SK-MEL-5 (cell line): ENCODE measurements around the gene RAB40B. TPM values are rescaled to one million over a fixed set of nuclear protein-coding genes. Genes with fewer than 3 reads are reported as not detected.

Source experiments
- DNase-seq: peaks from one replicate; pipeline ENCODE4 v3.0.0-alpha.2; 2016; ENCODE audit warnings: low read depth, low spot score
- in situ Hi-C: cut with HindIII; loops from 2 replicates; pipeline ENCODE4 v1.10.0; 2016; ENCODE audit warnings: low sequenced_read_pairs, high pct_unique_total_duplicates, low pct_unique_long_range_greater_than_20kb
- total RNA-seq: library from RNA; depleted of rRNA; stranded (reverse); fragments of >200 nt; shearing (Covaris generic); gene quantifications from 2 replicates; pipeline ENCODE4 v1.2.3, GENCODE V29; 2014

The RAB40B gene
- total RNA-seq, 1 experiment from 2014 or later = 3.5 TPM

DNA sequence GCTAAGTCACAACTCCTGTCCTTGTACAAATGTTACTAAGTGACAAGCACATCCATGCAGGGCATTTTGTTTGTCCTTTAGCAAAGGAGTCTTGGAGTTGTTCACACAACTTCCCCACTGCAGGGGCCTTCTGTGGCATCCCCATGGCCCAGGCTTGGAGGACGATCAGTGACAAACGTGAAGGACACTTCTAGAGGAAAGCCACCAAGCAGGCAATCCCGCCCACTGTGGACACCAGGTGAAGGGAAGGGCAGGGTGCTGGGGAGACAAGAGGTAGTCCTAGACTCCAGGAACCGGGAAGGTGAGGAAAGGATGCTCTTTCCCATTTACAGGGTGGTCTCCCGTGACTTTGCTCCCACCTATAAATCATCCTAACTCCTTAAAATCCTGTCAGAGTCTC lies 54.4 kb downstream of the RAB40B start:
- in situ Hi-C loops = no loop called here
- DNase-seq = no peak

DNA sequence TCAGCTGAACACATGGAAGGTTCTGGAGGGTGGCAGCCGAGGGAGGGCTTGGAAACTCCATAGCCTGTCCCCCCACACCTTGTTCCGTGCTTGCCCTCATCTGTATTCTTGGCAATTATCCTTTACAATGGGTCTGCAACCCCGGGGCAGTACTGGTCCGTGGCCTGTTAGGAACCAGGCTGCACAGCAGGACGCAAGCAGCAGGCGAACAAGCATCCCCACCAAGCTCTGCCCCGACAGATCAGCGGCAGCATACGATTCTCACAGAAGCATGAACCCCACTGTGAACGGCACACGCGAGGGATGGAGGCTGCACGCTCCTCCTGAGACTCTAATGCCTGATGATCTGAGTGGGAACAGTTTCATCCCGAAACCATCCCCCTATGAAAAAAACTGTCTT lies 56.5 kb downstream of the RAB40B start:
- no peak for DNase-seq
- in situ Hi-C loops = no loop called here

DNA sequence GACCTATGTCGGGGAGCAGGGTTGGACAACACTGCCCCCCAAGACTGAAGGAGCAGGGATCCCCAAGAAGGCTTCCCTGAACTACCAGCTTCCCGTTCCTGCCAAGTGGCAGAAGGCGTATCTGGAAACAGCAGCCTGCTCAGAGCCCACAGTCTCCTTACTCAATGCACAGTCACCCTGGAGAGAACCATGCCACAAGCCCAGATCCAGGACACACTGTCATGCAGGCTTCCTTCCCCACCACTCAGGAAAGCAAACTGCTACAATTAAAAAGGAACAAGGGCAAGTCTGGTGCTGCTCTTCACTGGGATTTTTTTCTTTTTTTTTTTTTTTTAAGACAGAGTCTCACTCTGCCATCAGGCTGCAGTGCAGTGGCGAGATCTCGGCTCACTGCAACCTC lies 58.5 kb downstream of the RAB40B start:
- DNase-seq = no peak
- in situ Hi-C loops = no loop called here

DNA sequence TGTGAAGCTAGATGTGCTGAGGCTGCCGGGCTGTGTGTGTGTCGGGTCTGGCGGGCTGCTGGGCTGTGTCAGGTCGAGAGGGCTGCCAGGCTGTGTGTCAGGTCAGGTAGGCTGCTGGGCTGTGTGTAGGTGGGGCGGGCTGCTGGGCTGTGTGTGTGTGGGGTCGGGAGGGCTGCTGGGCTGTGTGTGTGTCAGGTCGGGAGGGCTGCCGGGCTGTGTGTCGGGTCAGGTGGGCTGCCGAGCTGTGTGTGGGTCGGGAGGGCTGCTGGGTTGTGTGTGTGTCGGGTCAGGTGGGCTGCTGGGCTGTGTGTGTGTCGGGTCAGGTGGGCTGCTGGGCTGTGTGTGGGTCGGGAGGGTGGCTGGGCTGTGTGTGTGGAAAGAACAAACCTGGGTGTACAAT lies 58.9 kb downstream of the RAB40B start:
- in situ Hi-C loops = no loop called here
- DNase-seq = no peak

DNA sequence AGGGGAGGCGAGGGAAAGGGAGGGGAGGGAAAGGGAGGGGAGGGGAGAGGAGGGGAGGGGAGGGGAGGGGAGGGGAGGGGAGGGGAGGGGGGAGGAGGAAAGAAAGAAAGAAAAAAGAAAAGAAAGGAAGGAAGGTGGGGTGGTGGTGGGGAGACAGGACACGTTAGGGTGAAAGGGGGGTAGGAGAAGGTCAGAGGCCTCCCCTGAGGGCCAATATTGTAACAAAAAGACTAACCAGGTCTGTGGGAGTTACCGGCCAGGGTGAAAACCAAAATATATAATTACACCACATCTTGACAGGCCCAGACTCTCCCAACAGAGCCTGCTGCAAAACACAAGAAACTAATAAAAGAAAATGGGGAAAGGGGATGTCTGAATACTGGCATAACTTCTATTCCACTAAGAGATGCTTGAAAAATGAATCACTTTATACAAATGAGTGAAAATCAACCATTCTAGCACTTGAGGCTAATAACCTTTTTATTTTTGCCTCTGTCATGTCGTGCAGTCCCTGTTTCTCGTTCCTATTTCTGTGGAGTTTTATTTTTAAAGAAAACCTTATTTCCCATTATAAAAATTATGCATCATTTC lies 60.2 kb downstream of the RAB40B start:
- in situ Hi-C loops = no loop called here
- no peak for DNase-seq

DNA sequence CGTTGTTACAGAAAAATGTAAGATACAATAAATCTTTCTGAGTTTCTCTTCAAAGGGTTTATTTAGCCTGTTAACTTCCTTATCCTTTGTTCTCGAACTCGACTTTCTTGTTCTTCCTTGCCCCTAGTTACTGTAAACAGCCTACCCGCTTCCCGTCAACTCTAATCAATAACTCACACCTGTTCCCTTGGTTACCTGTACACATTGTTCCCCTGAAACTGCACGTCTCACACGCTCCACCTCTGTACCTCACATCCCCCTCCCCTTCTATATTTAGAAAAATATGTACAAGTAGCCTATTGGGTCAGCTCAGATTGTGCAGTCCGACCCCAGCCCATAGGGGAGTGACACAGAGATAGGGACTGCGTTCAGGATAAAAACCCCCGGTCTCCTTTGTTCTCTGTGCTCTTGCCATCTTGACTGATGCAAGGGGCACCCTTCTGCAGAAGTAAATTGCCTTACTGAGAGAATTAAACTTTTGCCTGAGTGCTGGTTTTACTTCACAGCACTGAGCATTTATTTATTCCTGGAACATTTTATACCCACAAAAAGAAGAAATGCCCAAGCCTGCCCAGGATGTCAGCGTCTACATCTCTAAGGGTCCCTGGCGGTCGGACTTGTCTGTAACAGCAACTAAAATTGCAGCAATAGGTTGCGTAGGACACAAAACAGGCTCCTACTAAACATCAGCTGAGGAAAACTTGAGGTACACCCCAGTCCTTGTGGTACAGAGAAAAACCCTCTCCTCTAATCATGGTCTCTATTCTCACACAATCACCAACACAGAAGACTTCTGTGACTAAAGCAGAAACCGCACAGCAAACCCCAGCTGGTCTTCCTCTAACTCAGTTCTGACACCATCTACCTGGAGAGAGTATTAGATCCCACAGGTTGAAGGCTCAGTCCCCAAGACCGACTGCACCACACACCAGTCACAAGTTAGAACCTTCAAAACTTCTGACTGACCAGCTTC lies 61.6 kb downstream of the RAB40B start:
- DNase-seq = no peak
- in situ Hi-C loops = no loop called here

DNA sequence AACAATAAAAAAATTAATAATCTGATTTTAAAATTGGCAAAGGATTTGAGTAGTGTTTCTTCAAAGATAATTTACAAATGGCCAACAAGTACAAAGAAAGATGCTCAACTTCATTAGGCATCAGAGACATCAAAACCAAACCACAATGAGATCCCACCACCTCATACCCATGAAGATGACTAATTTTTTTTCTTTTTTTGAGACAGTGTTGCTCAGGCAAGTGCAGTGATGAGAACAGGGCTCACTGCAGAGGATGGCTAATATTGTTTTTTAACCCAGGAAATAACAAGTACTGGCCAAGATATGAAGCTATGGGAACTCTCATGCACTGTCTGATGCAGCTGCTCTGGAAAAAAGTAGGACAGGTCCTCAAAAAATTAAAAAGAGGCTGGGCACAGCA lies 65.2 kb downstream of the RAB40B start:
- DNase-seq = no peak
- in situ Hi-C loops = no loop called here

DNA sequence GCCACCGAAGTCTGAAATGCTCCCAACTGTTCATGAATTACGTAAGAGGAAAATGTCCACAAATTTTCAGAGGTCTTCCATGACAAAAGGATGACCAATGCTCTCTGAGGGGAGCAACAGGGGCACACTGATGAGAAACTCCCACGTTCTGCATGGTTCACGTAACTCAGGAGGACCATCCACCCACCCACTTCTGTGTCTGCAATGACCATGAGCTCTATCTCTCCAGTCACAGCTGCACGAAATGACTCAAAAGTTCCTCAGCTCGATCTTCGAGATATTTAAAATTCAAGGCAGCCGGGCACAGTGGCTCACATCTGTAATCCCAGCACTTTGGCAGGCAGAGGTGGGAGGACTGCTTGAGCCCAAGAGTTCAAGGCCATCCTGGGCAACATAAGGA lies 66.0 kb downstream of the RAB40B start:
- DNase-seq = no peak
- in situ Hi-C loops = no loop called here

DNA sequence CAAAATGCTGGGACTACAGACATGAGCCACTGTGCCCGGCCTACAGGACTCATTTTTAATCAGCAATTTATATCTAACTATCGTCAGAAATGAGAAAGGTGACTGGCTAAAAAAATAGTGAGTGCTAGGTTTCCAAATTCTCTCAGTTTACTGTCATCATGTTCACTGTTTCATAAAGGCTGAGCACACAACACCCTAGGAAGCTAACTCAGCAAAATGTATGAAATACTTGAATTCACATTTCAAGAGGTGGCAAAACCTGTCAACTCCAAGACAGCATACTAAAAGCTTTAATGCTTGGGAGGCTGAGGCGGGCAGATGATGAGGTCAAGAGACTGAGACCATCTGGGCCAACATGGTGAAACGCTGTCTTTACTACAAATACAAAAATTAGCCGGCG lies 67.0 kb downstream of the RAB40B start:
- no peak for DNase-seq
- in situ Hi-C loops = no loop called here

DNA sequence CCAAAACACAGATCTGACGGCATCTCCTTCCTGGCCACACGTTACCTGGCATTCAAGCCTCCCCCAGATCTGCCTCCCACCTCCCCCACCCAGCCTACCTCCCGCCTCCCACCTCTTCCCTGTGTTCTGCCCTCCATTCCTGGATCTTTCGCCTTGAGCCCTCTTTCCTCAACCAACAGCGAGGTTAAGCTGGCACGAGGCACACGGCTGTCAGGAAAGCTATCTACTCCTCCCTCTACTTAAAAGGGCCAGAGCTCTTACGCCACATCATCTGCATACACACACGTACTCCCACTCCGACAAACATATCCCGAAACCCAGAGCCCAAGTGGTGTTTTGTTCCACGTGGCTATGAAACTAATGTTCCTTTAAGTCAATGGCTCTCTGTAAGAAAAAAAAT lies 68.3 kb downstream of the RAB40B start:
- no peak for DNase-seq
- in situ Hi-C loops = no loop called here

DNA sequence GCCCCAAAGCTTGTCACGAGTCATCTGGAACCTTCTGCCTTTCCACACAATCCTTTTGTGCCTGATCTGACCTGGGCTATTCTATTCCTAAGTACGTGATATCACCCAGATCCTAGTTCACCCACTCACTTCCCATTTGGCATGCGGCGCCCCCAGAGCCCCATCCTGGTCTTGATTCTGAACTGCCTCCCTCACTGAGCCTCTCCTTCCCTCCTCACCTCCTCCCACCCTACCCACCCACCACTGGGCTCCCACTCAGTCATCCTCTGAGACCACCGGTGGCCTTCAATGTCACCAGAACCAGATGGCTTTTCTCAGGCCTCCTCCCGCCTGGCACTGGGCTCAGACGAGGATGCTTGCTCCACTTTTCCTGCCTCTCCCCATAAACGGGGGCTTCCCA lies 68.8 kb downstream of the RAB40B start:
- in situ Hi-C loops = no loop called here
- DNase-seq = no peak

DNA sequence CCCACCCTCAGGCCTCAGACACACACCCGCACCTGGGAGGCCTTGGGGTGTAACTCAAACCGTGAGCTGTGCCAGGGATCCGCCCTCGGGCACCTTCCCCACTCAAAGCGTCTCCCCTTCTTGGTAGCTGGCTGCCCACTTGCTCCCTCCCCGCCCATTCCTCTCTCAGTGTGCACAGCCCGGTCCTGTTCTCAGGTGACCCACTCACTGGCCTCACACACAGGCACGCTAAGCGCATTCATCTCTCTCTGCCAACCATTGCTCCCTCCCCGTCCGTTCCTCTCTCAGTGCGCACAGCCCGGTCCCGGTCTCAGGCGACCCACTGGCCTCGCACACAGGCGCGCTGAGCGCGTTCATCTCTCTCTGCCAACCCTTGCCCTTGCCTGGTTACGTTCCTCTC lies 71.1 kb downstream of the RAB40B start:
- DNase-seq = no peak
- in situ Hi-C loops = no loop called here

DNA sequence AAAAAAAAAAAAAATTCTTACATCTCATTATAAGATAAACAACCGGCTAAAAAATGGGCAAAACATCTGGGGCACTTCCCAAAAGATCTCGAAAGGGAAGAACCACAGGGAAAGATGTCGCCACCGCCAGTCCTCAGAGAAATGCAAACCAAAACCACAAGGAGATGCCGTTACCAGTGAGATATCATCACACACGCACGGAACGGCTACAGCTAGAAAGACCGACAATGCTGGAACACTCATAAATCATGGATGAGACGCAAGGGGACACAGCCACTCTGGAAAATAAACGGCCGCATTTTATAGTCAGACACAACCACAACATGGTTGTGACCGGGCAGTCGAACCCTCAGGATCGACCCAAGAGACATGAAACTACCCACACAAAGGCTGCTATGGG lies 74.8 kb downstream of the RAB40B start:
- in situ Hi-C loops = no loop called here
- DNase-seq = no peak

DNA sequence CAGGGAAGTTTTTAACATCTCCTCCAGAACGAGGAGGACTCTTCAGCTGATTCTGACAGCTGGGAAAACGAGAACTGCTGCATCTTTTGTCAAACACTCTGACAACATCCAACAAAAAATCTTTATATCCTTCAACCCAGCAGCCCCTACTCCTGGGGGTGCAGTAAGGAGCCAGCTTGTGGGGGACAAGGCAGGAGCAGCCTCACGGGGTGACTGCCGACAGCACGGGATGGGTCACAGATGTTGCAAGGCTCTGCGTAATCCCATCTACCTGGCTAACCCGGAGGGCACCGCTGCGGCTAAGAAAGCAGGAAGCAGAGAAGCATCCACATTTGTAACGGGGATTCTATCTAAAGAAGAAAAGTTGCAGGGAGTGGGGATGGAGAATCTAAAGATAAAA lies 78.9 kb downstream of the RAB40B start:
- in situ Hi-C loops = no loop called here
- DNase-seq = no peak

DNA sequence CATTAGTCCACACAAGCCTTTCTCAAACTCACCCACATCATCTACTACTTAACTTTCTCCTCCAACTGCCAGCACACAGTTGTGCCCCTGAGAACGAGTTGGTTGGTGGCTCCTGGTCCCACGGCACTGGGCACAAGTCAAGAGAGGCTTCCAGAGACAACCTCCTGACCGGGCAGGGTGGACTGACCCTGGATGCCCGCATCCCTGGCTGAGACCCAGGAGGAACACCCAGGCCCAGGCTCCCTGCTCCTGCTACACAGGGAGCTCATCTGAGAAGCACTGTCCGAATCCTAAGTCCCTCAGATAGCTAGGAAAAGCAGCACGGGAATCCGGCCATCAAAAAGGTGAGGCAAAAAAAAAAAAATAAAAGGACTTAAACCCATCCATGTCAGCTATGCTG lies 79.3 kb downstream of the RAB40B start:
- in situ Hi-C loops = no loop called here
- DNase-seq = no peak

DNA sequence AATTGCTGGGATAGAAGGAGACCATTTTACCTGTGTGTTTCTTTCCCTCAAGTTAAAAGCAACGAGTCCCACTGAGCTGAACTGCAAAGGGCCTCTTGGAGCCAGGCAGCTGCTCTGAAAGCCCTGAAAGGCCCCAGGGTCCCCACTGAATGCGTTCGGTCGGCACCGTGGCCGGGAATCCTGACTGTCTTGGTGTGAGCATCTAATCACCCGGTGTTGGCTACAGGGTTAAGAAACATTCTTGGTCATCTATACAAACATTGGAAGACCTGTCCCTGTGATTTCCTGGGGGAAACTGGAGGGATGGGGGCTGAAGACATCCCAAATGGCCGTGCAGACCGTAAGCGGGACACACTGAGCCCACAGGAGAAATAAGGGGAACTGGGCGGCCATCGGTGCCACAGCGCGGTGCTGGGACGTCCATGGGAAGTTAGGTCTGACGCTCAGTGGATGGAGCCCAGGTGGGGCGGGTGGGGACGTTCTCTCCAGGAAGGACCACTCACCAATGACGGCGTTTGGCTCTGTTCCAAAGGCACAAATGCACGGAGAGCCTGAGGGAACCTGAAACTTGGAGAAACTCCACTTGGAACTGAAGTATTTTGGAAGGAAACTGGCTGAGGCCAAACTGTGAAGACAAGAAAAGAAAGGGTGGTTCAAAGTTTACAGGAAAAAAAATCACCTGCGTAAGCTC lies 82.3 kb downstream of the RAB40B start:
- in situ Hi-C loops = no loop called here
- DNase-seq = no peak

DNA sequence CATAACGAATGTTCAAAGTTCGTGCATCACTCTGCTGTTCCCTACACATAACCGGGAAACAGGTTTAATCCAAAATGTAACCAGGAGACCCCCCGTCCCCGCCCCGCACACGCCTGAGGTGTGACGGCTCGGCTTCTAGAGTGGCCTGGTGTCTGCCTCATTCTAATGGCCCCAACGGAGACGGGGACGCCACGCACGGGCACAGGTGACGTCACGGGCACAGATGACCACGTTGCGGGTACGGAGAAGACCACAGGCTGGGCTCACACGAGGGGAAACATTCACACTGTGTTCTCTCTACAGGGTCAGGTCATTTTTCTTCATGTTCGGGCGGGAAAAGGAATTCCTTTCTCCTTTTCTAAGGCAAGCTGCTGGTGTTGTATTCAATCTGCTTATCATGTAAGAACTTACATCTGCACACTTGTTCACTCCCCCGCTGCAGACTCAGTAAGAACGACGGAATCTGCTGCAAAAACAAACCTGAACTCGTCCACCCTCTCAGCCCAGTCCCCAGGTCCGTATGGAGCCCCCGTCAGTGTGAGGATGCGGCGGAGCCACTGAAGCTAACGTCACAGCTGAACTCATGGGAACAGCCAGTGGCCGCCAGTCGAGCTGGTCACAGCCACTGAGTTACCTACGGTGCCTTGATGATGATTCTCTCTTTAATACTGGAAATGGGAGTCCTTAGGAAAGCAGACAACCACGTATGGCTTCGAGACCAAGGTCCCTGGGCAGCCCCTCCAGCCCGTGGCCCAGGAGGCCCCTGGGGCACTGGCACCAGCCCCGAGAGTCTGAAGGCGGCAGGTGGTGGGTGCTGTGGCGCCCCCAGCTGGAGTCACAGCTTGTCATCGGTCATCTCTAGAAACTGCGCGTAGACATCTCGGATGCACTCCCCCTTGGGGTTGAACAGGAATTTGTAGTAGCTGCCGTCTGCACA lies 83.1 kb downstream of the RAB40B start:
- DNase-seq = no peak
- in situ Hi-C loops = no loop called here
